Body of pancreas (tissue), 4 donors: ENCODE data around the gene GOLGA6A.

Experiments used
- CTCF ChIP-seq, 7 experiments: fragments of 450-650 bp in 4 of 7; fragments of 200-600 bp in 3 of 7; sonication (generic) in 3 of 7; IDR thresholded peaks; one replicate each; pipeline ENCODE4 v1.5.1; 2016 to 2019; ENCODE audit warnings: antibody characterized with exemption in 7 of 7
- POLR2A ChIP-seq, 3 donors: fragments of 450-650 bp; IDR thresholded peaks; one replicate each; pipeline ENCODE4 v1.6.1; 2016; ENCODE audit warnings: antibody characterized with exemption in 3 of 3, mild to moderate bottlenecking in 2 of 3

GRCh38 chr15:74121039-74121438 is 38.7 kb upstream of the GOLGA6A start:
- TF ChIP-seq CTCF (IDR thresholded peaks at IDR 0.05) (no peak), POLR2A (IDR thresholded peaks at IDR 0.05) (no peak)
